Measurements from ENCODE around the gene GNG2.

The GNG2 gene

GRCh38 chr14:51818748-51819380 lies 41.5 kb upstream of the GNG2 start:
- Histone ChIP-seq H3K4me2 (ENCODE audit: low read depth, low read length) (no peak overlapping the region), H3K79me2 (ENCODE audit: low read length) (no peaks in the 10 kb centered on the region), H3K4me1 (ENCODE audit: low read length) (no peaks in the 10 kb centered on the region), H3K9ac (ENCODE audit: low read length) (no peak overlapping the region), H3F3A (ENCODE audit: insufficient read depth, low read length) (no peaks in the 10 kb centered on the region), H4K20me1 (ENCODE audit: insufficient read depth, low read length) (no peaks in the 10 kb centered on the region), H3K4me3 (ENCODE audit: low read length) (no peak overlapping the region), H3K27ac (ENCODE audit: low read length) (no peak overlapping the region), H2AFZ (ENCODE audit: low read length) (no peak overlapping the region), H3K27me3 (replicated peaks; ENCODE audit: insufficient read depth, low read length) (no peaks in the 10 kb centered on the region), H3K9me3 (replicated peaks; ENCODE audit: insufficient read depth, low read length) (no peaks in the 10 kb centered on the region), H3K9me2 (replicated peaks; ENCODE audit: insufficient read depth, low read length) (no peaks in the 10 kb centered on the region), H3K36me3 (replicated peaks; ENCODE audit: insufficient read depth, low read length) (no peaks in the 10 kb centered on the region)
- no peak for TF ChIP-seq EZH2 (optimal IDR thresholded peaks at IDR 0.05; ENCODE audit: low read depth, low read length)
- no peak for TF ChIP-seq EZH2phosphoT487 (IDR thresholded peaks at IDR 0.05; ENCODE audit: low read length)
- no peak for TF ChIP-seq CTCF (IDR thresholded peaks at IDR 0.05; ENCODE audit: low read length)
- DNase-seq: no peak

- Histone ChIP-seq H3K9ac (ENCODE audit: low read length) (no peak overlapping the region), H3K4me2 (ENCODE audit: low read depth, low read length) (no peak overlapping the region), H3K36me3 (replicated peaks; ENCODE audit: insufficient read depth, low read length) (no peaks in the 10 kb centered on the region), H3K27ac (ENCODE audit: low read length) (no peak overlapping the region), H3K27me3 (replicated peaks; ENCODE audit: insufficient read depth, low read length) (no peaks in the 10 kb centered on the region), H3K79me2 (ENCODE audit: low read length) (no peaks in the 10 kb centered on the region), H3K4me3 (ENCODE audit: low read length) (no peak overlapping the region), H3K9me2 (replicated peaks; ENCODE audit: insufficient read depth, low read length) (no peaks in the 10 kb centered on the region), H3K4me1 (ENCODE audit: low read length) (no peaks in the 10 kb centered on the region), H4K20me1 (ENCODE audit: insufficient read depth, low read length) (no peaks in the 10 kb centered on the region), H2AFZ (ENCODE audit: low read length) (no peak overlapping the region), H3F3A (ENCODE audit: insufficient read depth, low read length) (no peaks in the 10 kb centered on the region), H3K9me3 (replicated peaks; ENCODE audit: insufficient read depth, low read length) (no peaks in the 10 kb centered on the region)
- TF ChIP-seq CTCF (IDR thresholded peaks at IDR 0.05; ENCODE audit: low read length): no peak
- TF ChIP-seq EZH2 (optimal IDR thresholded peaks at IDR 0.05; ENCODE audit: low read depth, low read length): no peak
- TF ChIP-seq EZH2phosphoT487 (IDR thresholded peaks at IDR 0.05; ENCODE audit: low read length): no peak
- no peak for DNase-seq
Measured at GRCh38 chr14:51821822-51822221, 38.6 kb upstream of the GNG2 start.

- H3K9me2 ChIP-seq (replicated peaks; ENCODE audit: insufficient read depth, low read length): no peaks in the 10 kb centered on the region
Measured at GRCh38 chr14:51822499-51822898, 37.9 kb upstream of the GNG2 start.

More at GRCh38 chr14:51822499-51822898, 37.9 kb upstream of the GNG2 start:
- Histone ChIP-seq H3K36me3 (replicated peaks; ENCODE audit: insufficient read depth, low read length) (no peaks in the 10 kb centered on the region), H3K4me3 (ENCODE audit: low read length) (no peak overlapping the region), H2AFZ (ENCODE audit: low read length) (no peak overlapping the region), H3K27ac (ENCODE audit: low read length) (no peak overlapping the region), H3K27me3 (replicated peaks; ENCODE audit: insufficient read depth, low read length) (no peaks in the 10 kb centered on the region), H3K79me2 (ENCODE audit: low read length) (no peaks in the 10 kb centered on the region), H3K9ac (ENCODE audit: low read length) (no peak overlapping the region), H3F3A (ENCODE audit: insufficient read depth, low read length) (no peaks in the 10 kb centered on the region), H3K4me1 (ENCODE audit: low read length) (no peaks in the 10 kb centered on the region), H4K20me1 (ENCODE audit: insufficient read depth, low read length) (no peaks in the 10 kb centered on the region), H3K9me3 (replicated peaks; ENCODE audit: insufficient read depth, low read length) (no peaks in the 10 kb centered on the region), H3K4me2 (ENCODE audit: low read depth, low read length) (no peak overlapping the region)
- no peak for DNase-seq
- TF ChIP-seq EZH2 (optimal IDR thresholded peaks at IDR 0.05; ENCODE audit: low read depth, low read length) (no peak), CTCF (IDR thresholded peaks at IDR 0.05; ENCODE audit: low read length) (no peak), EZH2phosphoT487 (IDR thresholded peaks at IDR 0.05; ENCODE audit: low read length) (no peak)

All from MM.1S (cell line).